Astrocyte (in vitro differentiated cells and primary cell): ENCODE results near the gene TOP2A. TPM values are rescaled to one million over a fixed set of nuclear protein-coding genes. Genes with fewer than 3 reads are reported as not detected.

Source experiments
- DNase-seq: peaks from one replicate; pipeline ENCODE4 v3.0.0-alpha.2; 2010; ENCODE audit warnings: low read depth
- FAIRE-seq: peaks from 2 replicates; lab custom pipeline; 2011; peaks lifted over from hg19 to GRCh38; lab: Jason Lieb, UNC
- H2AFZ ChIP-seq: 2 replicates; pipeline ENCODE4 v1.6.0; 2012; ENCODE audit warnings: low read depth, low read length, inconsistent platforms
- H3K27ac ChIP-seq: 2 replicates; pipeline ENCODE4 v1.5.1; 2011; ENCODE audit warnings: low read depth, low read length, inconsistent platforms
- H3K27me3 ChIP-seq: 2 replicates; pipeline ENCODE4 v1.6.0; 2011; ENCODE audit warnings: low read length, inconsistent platforms; ENCODE audit not compliant: insufficient read depth
- H3K36me3 ChIP-seq: 2 replicates; pipeline ENCODE4 v1.5.1; 2011; ENCODE audit warnings: low read length, inconsistent platforms; ENCODE audit not compliant: insufficient read depth
- H3K4me1 ChIP-seq: 2 replicates; pipeline ENCODE4 v1.5.1; 2011; ENCODE audit warnings: low read length, inconsistent platforms; ENCODE audit not compliant: insufficient read depth
- H3K4me2 ChIP-seq: 2 replicates; pipeline ENCODE4 v1.6.0; 2012; ENCODE audit warnings: low read length, inconsistent platforms
- H3K4me3 ChIP-seq: 2 replicates; pipeline ENCODE4 v1.5.1; 2011; ENCODE audit warnings: low read depth, mild to moderate bottlenecking, low read length, inconsistent platforms; ENCODE audit not compliant: insufficient read depth
- H3K79me2 ChIP-seq: 2 replicates; pipeline ENCODE4 v1.6.0; 2012; ENCODE audit warnings: mild to moderate bottlenecking, low read length, inconsistent platforms; ENCODE audit not compliant: insufficient read depth
- H3K9ac ChIP-seq: 2 replicates; pipeline ENCODE4 v1.6.0; 2012; ENCODE audit warnings: mild to moderate bottlenecking, low read length, inconsistent platforms
- H3K9me3 ChIP-seq: 2 replicates; pipeline ENCODE4 v1.5.1; 2012; ENCODE audit warnings: low read depth, mild to moderate bottlenecking, low read length, inconsistent platforms; ENCODE audit not compliant: insufficient read depth
- H4K20me1 ChIP-seq: 2 replicates; pipeline ENCODE4 v1.6.0; 2012; ENCODE audit warnings: low read length, inconsistent platforms; ENCODE audit not compliant: insufficient read depth
- H3K27ac Mint-ChIP-seq: one replicate; pipeline ENCODE4 v1.8.0; 2021; ENCODE audit warnings: mild to moderate bottlenecking, mixed read lengths; ENCODE audit not compliant: unreplicated experiment
- H3K27me3 Mint-ChIP-seq: one replicate; pipeline ENCODE4 v1.8.0; 2021; ENCODE audit warnings: low read depth, mixed read lengths; ENCODE audit not compliant: unreplicated experiment
- H3K36me3 Mint-ChIP-seq: one replicate; pipeline ENCODE4 v1.8.0; 2021; ENCODE audit warnings: low read depth, mixed read lengths; ENCODE audit not compliant: unreplicated experiment
- H3K4me1 Mint-ChIP-seq: one replicate; pipeline ENCODE4 v1.8.0; 2021; ENCODE audit warnings: low read depth, mixed read lengths; ENCODE audit not compliant: unreplicated experiment
- H3K4me3 Mint-ChIP-seq: one replicate; pipeline ENCODE4 v1.8.0; 2021; ENCODE audit warnings: mild to moderate bottlenecking, moderate library complexity, mixed read lengths; ENCODE audit not compliant: unreplicated experiment
- H3K9me3 Mint-ChIP-seq: one replicate; pipeline ENCODE4 v1.8.0; 2021; ENCODE audit warnings: mild to moderate bottlenecking, mixed read lengths; ENCODE audit not compliant: unreplicated experiment
- CTCF ChIP-seq: IDR thresholded peaks from 2 replicates; pipeline ENCODE4 v1.5.1; 2011; ENCODE audit warnings: low read depth, mild to moderate bottlenecking, inconsistent platforms, low read length, moderate library complexity; ENCODE audit not compliant: insufficient read depth
- EZH2 ChIP-seq: IDR thresholded peaks from 2 replicates; pipeline ENCODE4 v1.6.1; 2012; ENCODE audit warnings: mild to moderate bottlenecking, low read length, inconsistent platforms; ENCODE audit not compliant: insufficient read depth
- total RNA-seq: library from RNA; stranded (reverse); gene quantifications from 2 replicates; pipeline ENCODE4 v1.2.1, GENCODE V29; 2021

Gene TOP2A
- total RNA-seq, 1 donor from 2014 or later = 12.6 TPM

GRCh38 chr17:40462343-40463121 is 44.8 kb upstream of the TOP2A start:
- DNase-seq = no peak
- Histone ChIP-seq H2AFZ (no peak overlapping the region), H3K4me2 (no peak overlapping the region), H3K27me3 (no peaks in the 10 kb centered on the region), H4K20me1 (no peaks in the 10 kb centered on the region), H3K27ac (no peak overlapping the region), H3K79me2 (no peaks in the 10 kb centered on the region), H3K4me1 (peaks cover 14% of the 10 kb centered on the region), H3K4me3 (no peak overlapping the region), H3K9me3 (no peaks in the 10 kb centered on the region), H3K36me3 (peaks cover 6% of the 10 kb centered on the region), H3K9ac (no peak overlapping the region)
- Mint-ChIP-seq H3K4me3 (no peak overlapping the region), H3K27me3 (peaks cover 18% of the 10 kb centered on the region), H3K4me1 (peaks cover 19% of the 10 kb centered on the region), H3K36me3 (peaks cover 9% of the 10 kb centered on the region), H3K27ac (no peak overlapping the region), H3K9me3 (no peaks in the 10 kb centered on the region)
- TF ChIP-seq EZH2 = no peak
- FAIRE-seq = no peak

GRCh38 chr17:40461732-40462342 is 44.1 kb upstream of the TOP2A start:
- H3K4me1 ChIP-seq = peaks cover 21% of the 10 kb centered on the region
- H3K9me3 ChIP-seq = no peaks in the 10 kb centered on the region
- FAIRE-seq (no peak), DNase-seq (no peak)
- no peaks in the 10 kb centered on the region for H3K79me2 ChIP-seq
- no peak overlapping the region for H3K4me2 ChIP-seq
- H3K9ac ChIP-seq = no peak overlapping the region
- H3K4me3 Mint-ChIP-seq = no peak overlapping the region
- H3K36me3 ChIP-seq = peaks cover 8% of the 10 kb centered on the region
- H3K27ac Mint-ChIP-seq = no peak overlapping the region
- no peak for TF ChIP-seq EZH2
- TF ChIP-seq CTCF = no peak
- no peaks in the 10 kb centered on the region for H3K27me3 ChIP-seq
- H3K4me1 Mint-ChIP-seq = peaks cover 20% of the 10 kb centered on the region
- no peak overlapping the region for H3K27ac ChIP-seq
- H3K36me3 Mint-ChIP-seq = peaks cover 15% of the 10 kb centered on the region
- no peak overlapping the region for H3K4me3 ChIP-seq
- H3K9me3 Mint-ChIP-seq = no peaks in the 10 kb centered on the region
- H3K27me3 Mint-ChIP-seq = peaks cover 16% of the 10 kb centered on the region
- H2AFZ ChIP-seq = no peak overlapping the region
- H4K20me1 ChIP-seq = no peaks in the 10 kb centered on the region

GRCh38 chr17:40460968-40461731 is 43.5 kb upstream of the TOP2A start:
- H3K4me1 Mint-ChIP-seq = peaks cover 20% of the 10 kb centered on the region
- no peak for FAIRE-seq
- H3K4me2 ChIP-seq = no peak overlapping the region

More at GRCh38 chr17:40460968-40461731, 43.5 kb upstream of the TOP2A start:
- H3K36me3 Mint-ChIP-seq = peaks cover 18% of the 10 kb centered on the region
- H3K27me3 Mint-ChIP-seq = peaks cover 11% of the 10 kb centered on the region
- Histone ChIP-seq H3K9ac (no peak overlapping the region), H3K79me2 (no peaks in the 10 kb centered on the region), H3K27me3 (no peaks in the 10 kb centered on the region), H3K9me3 (no peaks in the 10 kb centered on the region), H2AFZ (no peak overlapping the region), H3K4me1 (peaks cover 21% of the 10 kb centered on the region), H4K20me1 (no peaks in the 10 kb centered on the region), H3K27ac (no peak overlapping the region), H3K4me3 (no peak overlapping the region), H3K36me3 (peaks cover 12% of the 10 kb centered on the region)
- DNase-seq = no peak
- no peaks in the 10 kb centered on the region for H3K9me3 Mint-ChIP-seq
- H3K4me3 Mint-ChIP-seq = no peak overlapping the region
- H3K27ac Mint-ChIP-seq = no peak overlapping the region
- TF ChIP-seq EZH2 = no peak
- TF ChIP-seq CTCF = no peak
